HG02763 (cell line): ENCODE measurements around the gene GYPC.

Source experiments
- ATAC-seq: cut with Tn5 transposase; IDR thresholded peaks from one replicate; pipeline ENCODE4 v1.9.1; 2021; ENCODE audit warnings: mild to moderate bottlenecking, moderate library complexity; ENCODE audit not compliant: unreplicated experiment

GYPC gene

DNA sequence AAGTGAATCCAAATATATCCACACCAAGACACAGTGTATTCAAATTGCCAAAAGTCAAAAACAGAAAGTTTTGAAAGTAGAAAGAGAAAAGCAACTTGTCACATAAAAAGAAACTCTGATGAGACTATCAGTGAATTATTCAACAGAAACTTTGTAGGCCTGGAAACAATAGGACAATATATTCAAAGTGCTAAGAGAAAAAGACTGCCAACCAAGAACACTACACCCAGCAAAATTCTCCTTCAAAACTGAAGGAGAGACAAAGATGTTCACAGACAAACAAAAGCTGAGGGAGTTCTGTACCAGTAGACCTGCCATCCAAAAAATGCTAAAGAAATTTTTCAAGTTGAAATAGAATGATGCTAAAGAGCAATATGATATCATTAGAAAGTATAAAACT lies 69.6 kb downstream of the GYPC start:
- no peak for ATAC-seq

DNA sequence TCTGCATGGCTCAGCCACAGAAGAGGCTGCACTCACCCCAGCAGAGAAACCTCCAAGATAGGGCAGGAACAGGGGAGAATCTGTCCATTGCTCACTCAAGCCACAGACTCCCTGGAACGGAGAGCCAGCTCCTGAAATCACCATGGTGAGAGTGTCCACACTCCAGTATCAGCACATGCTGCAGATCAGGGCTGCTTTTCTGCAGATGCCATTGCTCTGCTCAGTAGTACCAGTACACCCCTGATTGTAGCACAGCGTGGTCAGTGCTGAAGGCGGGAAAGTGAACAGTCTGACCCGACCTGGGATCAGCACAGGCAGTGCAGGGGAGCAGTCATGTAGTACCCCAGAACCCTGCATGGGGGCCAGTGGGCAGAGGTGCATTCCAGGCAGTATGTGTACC lies 73.9 kb downstream of the GYPC start:
- ATAC-seq = no peak

DNA sequence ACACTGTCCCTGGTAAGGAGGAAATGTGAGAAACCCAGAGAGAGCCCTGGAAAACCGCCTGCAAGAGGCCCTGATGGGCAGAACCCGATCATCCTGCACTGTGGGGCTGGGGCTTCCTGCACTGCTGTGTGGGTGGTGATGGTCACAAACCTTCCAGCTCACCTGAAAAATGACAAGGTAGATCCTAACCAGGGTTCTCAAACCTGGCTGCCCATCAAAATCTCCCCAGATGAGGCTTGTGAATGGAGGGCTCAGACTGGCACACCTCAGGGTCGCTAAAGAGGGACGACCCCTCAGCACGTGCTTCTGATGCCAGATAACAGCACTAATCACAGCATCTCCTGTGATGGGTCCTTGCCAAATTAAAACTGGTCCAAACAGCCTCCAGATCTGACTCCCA lies 74.7 kb downstream of the GYPC start:
- ATAC-seq = no peak

DNA sequence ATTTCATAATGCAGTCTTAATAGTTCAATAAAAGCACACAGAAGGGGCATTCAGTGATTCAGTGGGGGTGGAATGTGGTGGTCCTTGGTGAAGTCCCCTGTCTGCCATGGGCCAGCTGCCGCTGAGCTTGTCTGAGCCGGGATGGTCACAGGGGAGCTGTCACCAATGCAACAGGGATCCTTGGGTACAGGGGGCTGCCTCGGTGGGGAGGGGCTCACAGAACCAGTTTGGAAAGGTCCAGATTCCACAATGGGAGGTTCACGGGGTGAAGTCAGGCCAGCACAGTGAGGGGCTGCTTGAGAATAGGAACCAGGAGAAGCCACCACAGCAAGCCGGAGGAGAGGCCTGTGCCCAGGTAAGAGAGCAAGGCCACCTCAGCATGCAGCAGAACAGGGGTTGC lies 75.4 kb downstream of the GYPC start:
- no peak for ATAC-seq

DNA sequence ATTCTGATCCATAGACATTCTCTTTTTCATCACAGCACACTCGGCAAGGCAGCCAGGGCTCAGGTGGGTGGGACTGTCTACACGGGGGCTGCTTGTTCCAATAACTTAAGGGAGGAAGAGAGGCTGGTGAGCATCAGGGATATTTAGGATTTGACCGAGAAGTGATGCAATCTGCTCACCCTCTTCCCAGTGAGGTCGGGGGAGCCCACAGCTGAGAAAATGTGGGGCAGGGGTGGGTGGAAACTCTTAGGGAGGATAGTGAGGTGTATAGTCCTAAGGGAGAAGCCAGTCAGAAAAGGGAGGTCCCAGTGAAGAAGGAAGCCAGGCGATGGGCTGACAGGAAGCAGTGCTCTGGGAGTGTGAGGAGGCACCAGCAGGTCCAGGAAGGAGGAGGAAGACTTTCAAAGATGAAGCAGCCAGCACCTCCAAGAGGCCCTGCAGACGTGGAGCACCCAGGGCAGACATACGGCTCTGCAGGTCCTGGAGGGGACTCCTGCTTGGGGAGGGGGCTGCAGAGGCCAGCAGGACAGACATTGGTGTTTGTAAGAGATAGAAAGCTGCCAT lies 76.8 kb downstream of the GYPC start:
- no peak for ATAC-seq

DNA sequence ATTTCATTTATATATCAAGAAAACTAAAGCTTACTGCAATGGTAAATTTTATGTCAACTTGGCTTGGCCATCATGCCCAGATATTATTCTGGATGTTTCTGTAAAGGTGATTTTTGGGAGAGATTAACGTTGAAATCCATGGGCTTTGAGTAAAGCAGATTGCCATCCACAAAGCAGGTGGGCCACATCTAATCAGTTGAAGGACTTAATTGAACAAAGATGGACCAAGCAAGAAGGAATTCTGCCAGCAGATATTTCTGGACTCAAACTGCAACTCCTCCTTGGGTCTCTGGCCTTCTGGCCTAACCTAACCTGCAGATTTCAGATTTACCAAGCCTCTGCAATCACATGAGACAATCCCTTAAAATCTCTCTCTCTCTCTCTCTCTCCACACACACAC lies 77.8 kb downstream of the GYPC start:
- no peak for ATAC-seq

DNA sequence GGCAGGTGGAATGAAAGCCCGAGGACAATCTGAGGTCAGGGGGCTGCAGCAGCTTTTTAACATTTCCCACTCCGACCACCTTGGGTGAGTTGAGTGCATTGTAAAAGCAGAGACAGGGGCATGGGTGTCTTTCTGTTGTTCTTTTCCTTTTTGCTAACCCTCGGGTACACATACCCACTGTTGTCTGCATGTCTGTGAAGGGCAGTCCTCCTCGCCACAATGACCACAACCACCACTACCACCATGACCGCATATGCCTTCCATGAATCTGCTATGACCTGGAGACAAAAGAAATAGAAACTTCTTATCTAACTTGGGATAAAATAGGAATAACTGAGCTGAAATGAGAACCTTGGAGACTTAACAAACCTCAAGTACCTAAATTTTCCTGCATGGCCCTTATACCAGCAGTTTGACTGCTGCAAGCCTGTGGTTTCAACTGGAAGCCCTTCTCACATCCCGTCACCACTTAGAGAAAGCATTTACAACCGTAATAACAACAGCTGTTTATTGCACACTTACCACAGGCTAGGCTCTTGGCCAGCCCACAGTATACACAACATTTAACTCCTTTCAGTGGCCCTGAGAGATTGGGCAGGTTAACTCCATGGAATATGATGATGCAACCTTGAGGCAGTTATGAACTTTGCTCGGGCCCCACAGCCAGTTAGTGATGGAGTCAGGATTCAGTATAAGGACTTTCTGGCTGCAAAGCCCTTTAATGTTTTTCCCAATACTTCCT lies 80.3 kb downstream of the GYPC start:
- no peak for ATAC-seq

DNA sequence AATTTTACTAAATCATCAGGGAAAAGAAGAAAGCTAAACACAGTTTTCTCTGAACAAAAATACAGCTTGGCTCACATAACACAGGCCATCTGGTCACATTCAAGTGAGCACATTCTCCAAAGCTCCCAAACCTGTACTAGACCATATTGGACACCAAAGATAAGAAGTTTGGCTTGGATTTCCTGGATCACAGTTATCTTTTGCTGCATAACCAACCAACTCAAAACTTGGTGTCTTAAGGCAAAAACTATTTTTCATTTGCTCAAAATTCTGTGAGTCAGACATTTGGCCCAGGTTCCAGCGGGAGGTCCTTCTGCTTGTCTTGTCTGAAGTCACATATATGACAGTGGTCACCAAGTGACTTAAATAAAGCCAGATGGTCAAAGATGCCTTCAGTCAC lies 83.2 kb downstream of the GYPC start:
- no peak for ATAC-seq

DNA sequence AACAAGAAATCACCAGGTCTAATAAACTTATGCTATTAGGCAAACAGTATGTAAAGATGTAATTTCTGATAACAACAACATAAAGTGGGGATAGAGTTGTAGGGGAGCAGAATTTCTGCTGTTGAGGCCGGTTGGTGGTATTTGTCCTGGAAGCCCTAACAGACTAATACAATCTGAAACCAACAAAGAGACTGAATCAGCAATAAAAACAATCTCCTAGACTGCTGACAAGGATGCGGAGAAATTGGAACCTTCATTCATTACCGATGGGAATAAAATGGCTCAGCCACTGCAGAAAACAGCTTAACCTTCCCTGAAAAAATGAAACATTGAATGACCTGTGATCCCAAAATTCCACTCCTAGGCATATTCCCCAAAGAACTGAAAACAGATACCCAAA lies 88.7 kb downstream of the GYPC start:
- no peak for ATAC-seq
